Stimulated activated naive CD8-positive, alpha-beta T cell treated with anti-CD3 and anti-CD28 coated beads, Interleukin-15, Interleukin-2, amounts not matched to agents 100 ng/mL and 50 ng/mL, for 24 hours (primary cell): ENCODE measurements around the gene MX1.
A peak's percentile ranks its signal among the peaks of the same experiment; 100 is the strongest.
"Not testable (repeated sequence)": the region's sequence is repeated elsewhere in the genome, so short reads cannot be mapped to it uniquely, and the experiment has no call there.

ENCODE experiments used
- H3K27ac Mint-ChIP-seq: one replicate; pipeline ENCODE4 v1.8.0; 2021; ENCODE audit warnings: mild to moderate bottlenecking, mixed read lengths
- H3K27me3 Mint-ChIP-seq: one replicate; pipeline ENCODE4 v1.8.0; 2021; ENCODE audit warnings: mixed read lengths
- H3K36me3 Mint-ChIP-seq: one replicate; pipeline ENCODE4 v1.8.0; 2021; ENCODE audit warnings: low read depth, mixed read lengths
- H3K4me1 Mint-ChIP-seq: one replicate; pipeline ENCODE4 v1.8.0; 2021; ENCODE audit warnings: low read depth, mixed read lengths
- H3K4me3 Mint-ChIP-seq: one replicate; pipeline ENCODE4 v1.8.0; 2021; ENCODE audit warnings: mild to moderate bottlenecking, mixed read lengths
- H3K9me3 Mint-ChIP-seq: one replicate; pipeline ENCODE4 v1.8.0; 2021; ENCODE audit warnings: mixed read lengths

MX1 gene

GRCh38 chr21:41419921-41420862 is 5.8 kb upstream of the MX1 start:
- peak overlapping the region; percentile 79 for H3K4me3 Mint-ChIP-seq

GRCh38 chr21:41420998-41421397 is 5.0 kb upstream of the MX1 start:
- Mint-ChIP-seq H3K4me1 (peaks cover 40% of the 10 kb centered on the region), H3K27ac (peak overlapping the region; percentile 74), H3K4me3 (peak overlapping the region; percentile 79)
- H3K9me3 Mint-ChIP-seq, H3K36me3 Mint-ChIP-seq, H3K27me3 Mint-ChIP-seq: not testable (repeated sequence)

More at GRCh38 chr21:41419921-41420862, 5.8 kb upstream of the MX1 start:
- Mint-ChIP-seq H3K27me3 (no peaks in the 10 kb centered on the region), H3K4me1 (peaks cover 36% of the 10 kb centered on the region), H3K36me3 (no peaks in the 10 kb centered on the region), H3K9me3 (peaks cover 6% of the 10 kb centered on the region), H3K27ac (peak overlapping the region; percentile 74)

DNA sequence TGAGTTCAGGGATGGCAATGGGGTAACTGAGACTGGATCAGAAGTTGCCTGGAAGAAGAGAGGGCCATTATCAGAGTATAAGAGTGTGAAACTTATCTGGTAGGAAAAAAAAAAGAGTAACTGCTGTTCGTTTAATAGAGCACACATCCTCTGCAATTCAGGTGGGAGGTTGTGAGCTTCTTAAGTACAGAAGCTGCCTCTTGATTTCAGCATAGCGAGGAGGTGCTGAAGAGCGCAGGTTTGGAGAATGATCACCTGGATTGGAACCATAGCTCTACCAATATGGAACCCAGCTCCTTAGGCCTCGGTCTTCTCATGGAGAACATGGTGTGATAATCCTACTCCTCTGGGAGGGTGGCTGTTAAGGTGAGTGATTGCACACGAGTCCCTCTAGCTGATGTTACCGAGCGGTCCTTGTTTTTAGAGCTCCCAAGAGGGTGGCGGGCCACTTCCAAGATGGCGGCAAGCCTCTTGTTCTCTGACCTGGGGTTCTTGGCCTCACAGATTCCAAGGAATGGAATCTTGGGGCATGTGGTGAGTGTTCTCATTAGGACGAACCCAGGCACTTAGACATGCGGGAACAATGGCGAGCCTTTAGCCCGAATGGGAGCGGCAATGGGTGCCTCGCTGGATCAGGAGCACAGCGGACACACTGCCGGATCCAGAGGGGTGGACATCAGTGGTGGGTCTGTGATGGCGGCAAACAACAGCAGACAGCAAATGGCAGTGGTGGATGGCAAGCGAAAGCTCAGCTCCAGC is 3.3 kb upstream of the MX1 start:
- Mint-ChIP-seq H3K9me3 (peaks cover under 1% of the 10 kb centered on the region), H3K27ac (no peak overlapping the region), H3K4me3 (no peak overlapping the region), H3K4me1 (peaks cover 48% of the 10 kb centered on the region), H3K36me3 (no peaks in the 10 kb centered on the region), H3K27me3 (no peaks in the 10 kb centered on the region)

DNA sequence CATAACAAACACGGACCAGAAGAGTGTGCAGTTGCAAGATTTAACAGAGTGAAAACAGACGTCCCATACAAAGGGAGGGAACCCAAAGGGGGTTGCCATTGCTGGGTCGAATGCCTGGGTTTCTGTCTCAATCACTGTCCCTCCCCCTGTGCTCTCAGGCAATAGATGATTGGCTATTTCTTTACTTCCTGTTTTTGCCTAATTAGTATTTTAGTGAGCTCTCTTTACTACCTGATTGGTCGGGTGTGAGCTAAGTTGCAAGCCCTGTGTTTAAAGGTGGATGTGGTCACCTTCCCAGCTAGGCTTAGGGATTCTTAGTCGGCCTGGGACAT is 2.8 kb upstream of the MX1 start:
- H3K9me3 Mint-ChIP-seq, H3K36me3 Mint-ChIP-seq, H3K4me3 Mint-ChIP-seq, H3K27me3 Mint-ChIP-seq: not testable (repeated sequence)
- H3K27ac Mint-ChIP-seq, result peak overlapping the region; percentile 64
- peaks cover 54% of the 10 kb centered on the region for H3K4me1 Mint-ChIP-seq

DNA sequence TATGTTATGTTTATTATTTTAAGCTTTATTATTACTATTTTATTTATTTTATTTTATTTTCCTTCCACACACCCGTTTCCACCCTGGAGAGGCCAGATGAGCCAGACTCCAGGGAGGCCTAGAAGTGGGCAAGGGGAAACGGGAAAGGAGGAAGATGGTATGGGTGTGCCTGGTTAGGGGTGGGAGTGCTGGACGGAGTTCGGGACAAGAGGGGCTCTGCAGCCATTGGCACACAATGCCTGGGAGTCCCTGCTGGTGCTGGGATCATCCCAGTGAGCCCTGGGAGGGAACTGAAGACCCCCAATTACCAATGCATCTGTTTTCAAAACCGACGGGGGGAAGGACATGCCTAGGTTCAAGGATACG is 468 bp upstream of the MX1 start:
- Mint-ChIP-seq H3K36me3 (peaks cover 15% of the 10 kb centered on the region), H3K4me3 (peak overlapping the region; percentile 91), H3K27ac (peak overlapping the region; percentile 93), H3K9me3 (no peaks in the 10 kb centered on the region), H3K4me1 (peaks cover 61% of the 10 kb centered on the region), H3K27me3 (no peaks in the 10 kb centered on the region)

- Mint-ChIP-seq H3K27me3 (no peaks in the 10 kb centered on the region), H3K9me3 (no peaks in the 10 kb centered on the region), H3K4me3 (peak overlapping the region; percentile 91), H3K27ac (peak overlapping the region; percentile 68), H3K36me3 (peaks cover 24% of the 10 kb centered on the region), H3K4me1 (peaks cover 59% of the 10 kb centered on the region)
Observed at GRCh38 chr21:41426676-41427404, 801 bp downstream of the MX1 start.

GRCh38 chr21:41427556-41427955 is 1.5 kb downstream of the MX1 start:
- peaks cover 31% of the 10 kb centered on the region for H3K36me3 Mint-ChIP-seq
- peaks cover 54% of the 10 kb centered on the region for H3K4me1 Mint-ChIP-seq
- H3K27me3 Mint-ChIP-seq, result no peaks in the 10 kb centered on the region
- H3K27ac Mint-ChIP-seq, result peak overlapping the region; percentile 68
- H3K4me3 Mint-ChIP-seq, result peak overlapping the region; percentile 91
- no peaks in the 10 kb centered on the region for H3K9me3 Mint-ChIP-seq

DNA sequence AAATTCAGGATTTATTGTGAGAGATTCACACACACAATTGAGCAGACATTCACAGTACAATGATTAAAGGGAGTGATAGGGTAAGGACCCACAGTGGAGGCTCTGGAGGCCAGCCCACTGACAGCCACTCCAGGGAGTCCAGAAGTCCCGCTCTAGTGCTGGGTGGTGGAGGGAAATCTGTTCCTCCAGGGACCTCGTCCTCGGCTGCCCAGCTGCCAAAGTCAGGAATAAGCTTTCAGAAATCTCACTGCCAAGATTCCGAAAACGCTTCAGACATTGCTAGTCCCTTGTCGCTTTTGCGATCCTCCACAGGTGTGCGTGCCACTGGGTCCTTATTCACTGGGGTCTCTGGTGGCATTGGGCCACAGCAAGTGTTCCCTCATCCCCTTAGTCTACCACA is 2.3 kb downstream of the MX1 start:
- Mint-ChIP-seq H3K4me1 (peaks cover 52% of the 10 kb centered on the region), H3K9me3 (no peaks in the 10 kb centered on the region), H3K27me3 (no peaks in the 10 kb centered on the region), H3K4me3 (peak overlapping the region; percentile 91), H3K27ac (peak overlapping the region; percentile 1), H3K36me3 (peaks cover 39% of the 10 kb centered on the region)

GRCh38 chr21:41428847-41429246 is 2.8 kb downstream of the MX1 start:
- no peak overlapping the region for H3K4me3 Mint-ChIP-seq
- no peak overlapping the region for H3K27ac Mint-ChIP-seq
- H3K4me1 Mint-ChIP-seq, result peaks cover 48% of the 10 kb centered on the region
- H3K36me3 Mint-ChIP-seq, result peaks cover 44% of the 10 kb centered on the region
- H3K27me3 Mint-ChIP-seq, result no peaks in the 10 kb centered on the region
- no peaks in the 10 kb centered on the region for H3K9me3 Mint-ChIP-seq

GRCh38 chr21:41429305-41429704 is 3.3 kb downstream of the MX1 start:
- Mint-ChIP-seq H3K36me3 (peaks cover 48% of the 10 kb centered on the region), H3K4me1 (peaks cover 48% of the 10 kb centered on the region), H3K27me3 (no peaks in the 10 kb centered on the region)

DNA sequence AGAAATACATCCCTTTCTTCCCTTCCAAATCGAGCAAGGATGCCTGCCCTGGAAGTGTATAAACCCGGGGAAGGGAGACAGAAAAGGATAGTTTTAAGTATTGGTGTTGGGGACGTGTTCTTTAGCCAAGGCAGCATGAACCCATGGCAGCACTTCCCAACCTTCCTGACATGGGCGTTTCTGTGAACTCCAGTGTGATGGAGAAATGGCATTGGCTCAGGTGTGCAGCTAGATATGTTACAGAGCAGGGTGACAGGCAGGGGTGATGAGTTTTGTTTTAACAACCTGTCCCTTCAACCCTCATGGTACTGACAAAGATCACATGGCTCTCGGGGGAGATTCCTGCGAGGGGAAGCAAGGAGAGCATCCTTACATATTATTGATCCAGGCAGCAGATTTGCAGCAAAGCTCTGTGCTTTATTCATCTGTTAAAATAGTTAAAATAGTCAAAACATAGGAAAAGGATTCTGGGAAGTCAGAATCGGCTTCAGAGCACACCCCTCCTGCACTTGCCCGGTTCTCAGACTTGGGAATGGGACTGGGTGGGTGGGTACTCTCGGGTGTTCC is 4.0 kb downstream of the MX1 start:
- no peak overlapping the region for H3K27ac Mint-ChIP-seq
- peak overlapping the region; percentile 30 for H3K4me3 Mint-ChIP-seq
- H3K9me3 Mint-ChIP-seq, result no peaks in the 10 kb centered on the region
- H3K27me3 Mint-ChIP-seq, result no peaks in the 10 kb centered on the region
- peaks cover 56% of the 10 kb centered on the region for H3K36me3 Mint-ChIP-seq
- peaks cover 42% of the 10 kb centered on the region for H3K4me1 Mint-ChIP-seq

More at GRCh38 chr21:41429305-41429704, 3.3 kb downstream of the MX1 start:
- no peak overlapping the region for H3K4me3 Mint-ChIP-seq
- H3K27ac Mint-ChIP-seq, result no peak overlapping the region
- no peaks in the 10 kb centered on the region for H3K9me3 Mint-ChIP-seq

- Mint-ChIP-seq H3K36me3 (peaks cover 75% of the 10 kb centered on the region), H3K4me3 (no peak overlapping the region), H3K27me3 (no peaks in the 10 kb centered on the region), H3K9me3 (no peaks in the 10 kb centered on the region), H3K27ac (no peak overlapping the region), H3K4me1 (peaks cover 35% of the 10 kb centered on the region)
Observed at GRCh38 chr21:41431788-41432548, 5.9 kb downstream of the MX1 start.

DNA sequence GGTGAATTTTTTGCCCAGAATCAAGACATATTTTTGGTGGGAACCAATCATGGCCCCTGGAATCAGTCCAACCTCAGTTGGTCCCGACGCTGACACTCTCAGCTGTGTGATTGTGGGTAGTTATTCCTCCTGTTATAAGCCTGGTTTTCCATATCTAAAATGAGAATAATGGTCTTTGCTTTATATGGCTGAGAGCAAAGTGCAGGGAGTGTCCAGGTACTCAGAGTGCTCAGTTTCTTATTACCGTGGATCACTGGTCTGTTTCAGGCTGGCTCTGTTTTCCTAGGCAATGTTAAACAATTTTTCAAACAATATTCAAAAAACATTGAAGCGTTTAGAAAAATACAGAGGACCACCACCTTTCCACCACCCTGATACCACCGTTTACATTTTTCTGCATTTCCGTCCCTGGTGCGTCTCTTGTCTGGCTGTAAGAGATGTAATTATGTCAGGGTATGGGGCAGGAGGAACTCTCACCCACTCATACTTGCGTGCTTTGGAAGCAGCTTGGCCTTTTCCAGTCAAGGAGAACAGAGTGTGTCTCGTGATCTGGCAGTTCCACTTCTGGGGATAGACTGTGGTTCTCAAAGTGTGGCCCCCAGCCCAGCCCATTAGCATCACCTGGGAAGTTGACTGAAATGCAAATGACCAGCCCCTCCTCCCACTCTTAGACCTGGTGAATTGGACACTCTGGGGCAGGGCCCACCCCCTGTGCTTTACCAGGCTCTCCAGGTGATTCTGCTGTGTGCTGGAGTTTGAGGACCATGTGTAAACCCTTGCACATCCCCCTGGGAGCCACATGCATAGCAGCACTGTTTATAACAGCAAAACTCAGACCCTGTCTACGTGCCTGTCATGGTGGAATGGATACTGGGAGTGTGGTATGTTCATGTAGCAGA is 6.8 kb downstream of the MX1 start:
- Mint-ChIP-seq H3K4me3 (no peak overlapping the region), H3K27ac (no peak overlapping the region), H3K9me3 (no peaks in the 10 kb centered on the region), H3K27me3 (no peaks in the 10 kb centered on the region), H3K36me3 (peaks cover 79% of the 10 kb centered on the region), H3K4me1 (peaks cover 27% of the 10 kb centered on the region)
